Stimulated activated CD4-positive, alpha-beta T cell treated with anti-CD3 and anti-CD28 coated beads, Interleukin-4, amount 100 ng/mL, for 4 hours (primary cell): ENCODE results near the gene LMF2.
A peak's percentile ranks its signal among the peaks of the same experiment; 100 is the strongest.
"Not testable (repeated sequence)": the region's sequence is repeated elsewhere in the genome, so short reads cannot be mapped to it uniquely, and the experiment has no call there.

Experiments used
- DNase-seq, 2 experiments: peaks; one replicate each; pipeline ENCODE4 v3.0.0-alpha.2; 2020

Gene LMF2, protein sequence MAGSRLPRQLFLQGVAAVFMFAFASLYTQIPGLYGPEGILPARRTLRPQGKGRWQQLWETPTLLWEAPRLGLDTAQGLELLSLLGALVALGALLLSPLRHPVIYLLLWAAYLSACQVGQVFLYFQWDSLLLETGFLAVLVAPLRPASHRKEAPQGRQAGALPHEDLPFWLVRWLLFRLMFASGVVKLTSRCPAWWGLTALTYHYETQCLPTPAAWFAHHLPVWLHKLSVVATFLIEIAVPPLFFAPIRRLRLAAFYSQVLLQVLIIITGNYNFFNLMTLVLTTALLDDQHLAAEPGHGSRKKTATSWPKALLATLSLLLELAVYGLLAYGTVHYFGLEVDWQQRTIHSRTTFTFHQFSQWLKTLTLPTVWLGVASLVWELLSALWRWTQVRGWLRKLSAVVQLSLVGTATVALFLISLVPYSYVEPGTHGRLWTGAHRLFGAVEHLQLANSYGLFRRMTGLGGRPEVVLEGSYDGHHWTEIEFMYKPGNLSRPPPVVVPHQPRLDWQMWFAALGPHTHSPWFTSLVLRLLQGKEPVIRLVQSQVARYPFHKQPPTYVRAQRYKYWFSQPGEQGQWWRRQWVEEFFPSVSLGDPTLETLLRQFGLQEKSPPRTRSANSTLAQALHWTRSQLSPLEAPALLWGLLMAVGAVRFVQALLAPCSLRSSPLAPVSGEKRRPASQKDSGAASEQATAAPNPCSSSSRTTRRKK

DNA sequence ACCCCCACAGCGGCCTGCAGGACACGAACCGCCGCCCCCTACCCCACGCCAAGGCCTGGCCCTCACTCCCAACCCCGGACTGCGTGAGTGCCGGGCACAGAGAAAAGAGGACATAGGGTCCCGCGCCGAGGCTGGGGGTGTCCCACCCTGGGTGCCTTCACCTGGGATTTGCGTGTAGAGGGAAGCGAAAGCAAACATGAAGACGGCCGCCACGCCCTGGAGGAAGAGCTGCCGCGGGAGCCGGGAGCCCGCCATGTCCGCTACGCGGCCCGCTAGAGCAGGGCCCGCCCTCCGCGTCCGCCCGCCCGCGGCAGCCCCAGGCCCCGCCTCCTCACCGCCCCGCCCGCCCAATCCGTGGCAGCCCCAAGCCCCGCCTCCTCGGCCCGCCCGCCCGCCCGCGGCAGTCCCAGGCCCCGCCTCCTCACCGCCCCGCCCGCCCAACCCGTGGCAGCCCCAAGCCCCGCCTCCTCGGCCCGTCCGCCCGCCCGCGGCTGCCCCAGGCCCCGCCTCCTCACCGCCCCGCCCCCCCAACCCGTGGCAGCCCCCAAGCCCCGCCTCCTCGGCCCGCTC, at the start of gene LMF2:
LMF2 (minus strand) TSS at position 282 of the 570 bp plus-strand sequence; CDS start at position 255, 27 bp downstream.
- peak; percentile 92 to 98 for DNase-seq

DNA sequence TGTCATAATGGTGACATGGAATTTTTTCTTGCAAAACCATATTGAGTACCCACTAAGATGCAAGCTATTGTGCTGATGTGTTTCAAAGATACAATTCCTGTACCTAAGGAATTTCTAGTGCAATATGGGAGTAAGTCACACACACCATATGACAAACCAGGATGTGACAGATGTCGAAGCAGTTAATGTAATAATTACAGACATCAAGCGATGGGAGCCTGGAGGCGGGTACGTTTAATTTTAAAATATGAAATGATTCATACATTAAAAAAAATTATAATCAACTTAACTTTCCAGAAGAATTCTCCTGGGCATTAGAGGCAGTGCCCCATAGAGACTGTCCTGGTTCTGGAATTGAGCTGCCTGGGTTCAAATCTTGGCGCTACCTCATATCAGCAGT, 49.2 kb upstream of the LMF2 start:
- no peak for DNase-seq

- DNase-seq: no peak
These were observed 45.8 kb upstream of the LMF2 start for GRCh38 chr22:50553310-50553709.

- DNase-seq: no peak
These were observed 43.8 kb upstream of the LMF2 start for GRCh38 chr22:50551160-50551752.

- DNase-seq: no peak
These were observed 42.9 kb upstream of the LMF2 start for GRCh38 chr22:50550395-50550794.

GRCh38 chr22:50548921-50549790, 41.7 kb upstream of the LMF2 start:
- DNase-seq: no peak

- peak; percentile 50 to 63 for DNase-seq
These were observed 40.8 kb upstream of the LMF2 start for GRCh38 chr22:50548040-50548920.

- no peak for DNase-seq
These were observed 39.9 kb upstream of the LMF2 start for GRCh38 chr22:50547263-50547985.

DNA sequence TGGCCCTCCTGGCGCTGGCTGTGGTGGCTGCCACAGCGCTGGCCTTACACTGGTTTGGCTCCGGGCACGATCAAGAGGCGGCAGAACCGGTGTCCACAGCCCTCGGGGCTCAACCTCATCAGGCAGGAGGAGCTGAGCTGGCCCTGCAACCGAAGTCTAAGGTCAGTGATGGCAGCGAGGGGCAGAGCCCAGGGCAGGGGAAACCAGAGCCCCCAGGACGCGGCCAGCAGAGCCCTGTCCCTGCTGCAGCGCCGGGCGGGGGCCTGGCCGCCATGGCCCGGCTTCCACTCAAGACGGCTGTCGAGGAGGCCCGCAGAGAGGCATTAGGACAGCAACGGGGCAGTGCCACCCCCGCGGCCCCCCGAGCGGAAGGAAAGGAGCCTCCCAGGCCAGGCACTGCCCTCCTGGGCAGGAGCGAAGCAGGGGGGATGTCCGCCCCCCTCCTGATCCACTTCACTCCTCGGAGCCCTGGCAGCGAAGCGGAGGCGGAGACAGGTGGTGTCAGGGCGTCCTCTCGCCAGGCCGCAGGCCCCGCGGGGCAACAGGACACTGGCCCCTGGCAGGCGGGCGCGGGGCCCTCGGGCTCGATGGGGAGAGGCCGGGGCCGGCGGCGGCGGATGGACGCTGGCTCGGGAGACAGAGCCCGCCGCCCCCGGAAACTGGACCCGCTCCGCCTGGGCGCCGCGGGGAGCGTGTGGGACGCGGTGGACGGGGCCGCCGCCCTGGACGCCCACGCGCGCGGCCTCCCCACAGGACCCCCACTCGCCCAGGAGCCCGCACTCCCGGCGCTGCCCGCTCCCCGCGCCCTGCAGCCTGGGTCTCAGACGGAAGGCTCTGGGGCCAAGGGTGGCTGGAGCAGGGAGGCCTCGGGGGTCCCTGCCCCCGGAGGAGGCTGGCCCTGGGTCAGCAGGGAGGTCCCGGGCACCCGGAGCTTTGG, 39.1 kb upstream of the LMF2 start:
- DNase-seq: no peak

DNA sequence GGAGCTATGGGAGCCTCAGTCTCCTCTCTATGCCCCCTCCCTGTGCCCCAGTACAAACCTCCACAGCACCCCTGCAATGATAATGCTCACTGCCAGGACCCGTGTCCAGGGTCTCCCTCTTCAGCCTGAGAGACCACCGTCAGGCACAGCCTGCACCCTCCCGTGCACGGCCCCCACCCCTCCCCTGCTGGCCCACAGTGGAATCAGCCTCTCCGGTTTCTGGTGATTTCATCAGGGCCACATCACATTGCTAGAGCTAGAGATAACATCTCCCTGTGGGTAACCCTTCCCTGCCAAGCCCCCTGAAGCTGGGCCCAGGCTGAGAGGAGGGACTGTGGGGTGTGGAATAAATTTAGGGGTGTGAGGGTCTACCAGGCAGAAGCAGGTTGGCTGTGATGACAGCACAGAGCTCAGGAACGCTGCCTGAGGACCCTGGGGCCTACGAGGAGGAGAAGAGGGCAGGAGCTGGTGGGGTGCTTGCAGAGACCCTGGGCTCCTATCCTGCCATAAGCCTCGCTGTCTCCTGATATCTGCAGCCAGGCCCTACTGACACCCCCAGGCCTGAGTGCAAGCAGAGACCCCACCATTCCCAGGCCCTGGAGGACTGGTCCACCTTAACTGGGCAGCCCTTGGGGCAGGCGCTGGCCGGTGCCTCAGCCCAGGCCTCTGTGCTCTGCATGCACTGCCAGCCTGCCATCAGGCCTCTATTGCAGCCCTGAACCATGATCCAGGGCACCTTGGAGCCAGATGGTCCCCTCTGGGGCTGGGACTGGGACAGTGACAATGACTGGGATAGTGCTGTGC, 38.2 kb upstream of the LMF2 start, which contains the start of gene KLHDC7B:
KLHDC7B (plus strand) TSS at position 378 of the 804 bp plus-strand sequence; CDS start at position 723, 345 bp downstream.
- no peak for DNase-seq

DNA sequence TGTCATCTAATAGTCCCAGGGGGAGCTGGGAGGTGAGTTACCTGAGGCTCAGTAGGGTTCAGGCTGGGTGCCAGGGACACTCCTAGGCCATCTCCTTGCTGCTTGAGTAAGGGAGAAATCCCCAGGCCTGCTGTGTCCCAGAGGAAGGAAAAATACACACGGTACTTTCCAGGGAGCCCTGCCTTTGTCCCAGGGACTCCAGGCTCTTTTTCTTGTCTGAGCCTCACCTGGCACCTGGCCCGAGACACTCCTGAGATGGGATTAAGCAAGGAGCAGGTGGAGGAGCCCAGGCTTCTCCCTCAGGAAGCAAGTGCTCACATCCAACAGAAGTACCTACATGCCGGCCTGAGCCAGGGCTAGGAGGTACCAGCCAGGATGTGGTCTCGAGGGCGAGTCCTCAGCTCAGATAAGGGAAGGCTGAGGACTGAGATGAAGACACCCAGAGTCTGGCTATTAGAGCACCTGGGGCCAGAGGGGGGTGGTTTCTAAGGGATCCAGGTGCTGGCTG, 37.3 kb upstream of the LMF2 start:
- no peak for DNase-seq

DNA sequence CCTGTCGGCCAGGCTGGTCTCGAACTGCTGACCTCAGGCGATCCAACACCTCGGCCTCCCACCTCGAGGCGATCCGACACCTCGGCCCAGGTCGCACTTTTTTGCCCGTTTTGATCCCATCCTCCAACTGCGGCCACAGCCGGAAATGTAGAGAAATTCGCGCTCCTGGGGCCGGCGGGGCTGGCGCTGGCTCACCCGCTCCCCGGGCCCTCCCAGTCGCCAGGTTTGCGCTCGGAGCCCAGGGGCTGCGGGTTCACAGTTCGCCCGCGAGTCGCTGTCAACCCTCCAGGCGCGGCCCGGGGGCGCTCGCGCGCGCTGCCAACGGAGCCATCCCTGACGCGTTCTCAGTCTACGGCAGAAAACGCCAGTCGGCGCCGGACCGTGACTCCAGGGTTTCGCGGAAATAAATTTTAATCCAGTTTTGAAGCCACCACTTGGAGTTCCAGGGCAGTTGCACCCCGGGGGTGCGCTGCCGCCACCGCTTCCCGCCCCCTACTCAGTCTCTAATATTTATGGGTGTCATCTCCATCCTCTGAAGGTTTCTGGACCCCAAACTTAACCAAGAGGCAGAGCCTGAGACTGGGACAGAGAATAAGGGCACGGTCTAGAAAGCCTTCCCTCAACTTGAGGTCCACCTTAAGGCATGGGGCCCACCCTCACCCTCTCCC, 36.7 kb upstream of the LMF2 start:
- DNase-seq: peak; percentile 84

DNA sequence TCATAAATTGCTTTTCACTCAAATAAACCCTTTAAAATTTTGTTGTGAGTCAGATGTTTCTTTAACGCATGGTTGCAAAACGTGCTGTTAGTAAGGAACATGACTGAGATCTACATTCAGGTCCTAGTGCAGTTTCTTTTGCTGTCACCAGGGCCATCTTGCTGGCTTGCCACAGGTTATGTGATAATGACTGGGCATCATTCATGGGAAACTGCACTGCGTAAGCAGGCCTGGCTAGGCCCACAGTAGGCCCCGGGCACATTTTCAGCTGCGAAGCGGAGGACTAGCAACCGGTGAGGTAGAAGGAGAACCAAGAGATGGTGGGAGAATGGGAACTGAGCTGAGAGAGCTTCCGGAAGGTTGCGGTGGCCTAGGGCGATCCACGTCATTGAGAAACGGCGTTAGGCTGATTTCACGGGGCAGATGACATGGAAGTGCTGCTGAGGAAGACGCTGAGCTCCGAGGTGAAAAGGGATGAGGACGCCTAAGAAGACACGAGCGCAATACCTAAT, 35.0 kb upstream of the LMF2 start:
- DNase-seq: no peak

- not testable (repeated sequence) for DNase-seq
These were observed 34.1 kb upstream of the LMF2 start for GRCh38 chr22:50541667-50542026.

DNA sequence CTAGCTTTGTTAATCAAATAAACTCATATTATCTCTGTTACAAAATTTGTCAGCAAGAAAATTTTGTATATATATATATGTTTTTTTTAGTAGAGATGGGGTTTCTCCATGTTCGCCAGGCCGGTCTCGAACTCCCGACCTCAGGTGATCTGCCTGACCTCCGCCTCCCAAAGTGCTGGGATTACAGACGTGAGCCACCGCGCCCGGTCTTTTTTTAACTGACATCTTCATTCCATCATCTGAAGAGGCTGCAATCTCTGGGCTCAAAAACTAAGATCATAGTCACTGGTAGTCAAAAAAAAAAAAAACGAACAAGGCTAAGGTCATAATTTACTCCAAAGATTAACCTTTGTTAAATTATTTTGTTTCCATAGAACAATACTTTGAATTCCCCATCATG, 32.9 kb upstream of the LMF2 start:
- no peak for DNase-seq

DNA sequence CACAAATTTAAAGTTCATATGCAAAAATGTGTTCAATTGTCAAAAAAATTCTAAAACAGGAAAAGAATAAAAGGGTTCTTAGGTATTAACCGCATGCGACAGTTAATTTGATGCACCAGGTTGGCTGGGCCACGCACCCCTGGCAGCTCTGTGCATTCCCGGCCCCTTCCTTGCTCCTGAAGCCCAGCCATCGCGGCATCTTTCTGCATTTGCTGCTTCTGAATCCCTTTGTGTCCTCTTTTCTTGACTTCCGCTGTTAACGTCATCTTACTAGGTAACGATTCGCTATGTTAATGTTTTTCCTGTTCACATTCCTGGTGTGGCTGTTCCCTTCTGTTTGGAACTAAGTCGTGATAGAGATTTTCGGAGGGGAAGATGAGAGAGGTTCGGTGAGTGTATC, 30.3 kb upstream of the LMF2 start:
- no peak for DNase-seq

DNA sequence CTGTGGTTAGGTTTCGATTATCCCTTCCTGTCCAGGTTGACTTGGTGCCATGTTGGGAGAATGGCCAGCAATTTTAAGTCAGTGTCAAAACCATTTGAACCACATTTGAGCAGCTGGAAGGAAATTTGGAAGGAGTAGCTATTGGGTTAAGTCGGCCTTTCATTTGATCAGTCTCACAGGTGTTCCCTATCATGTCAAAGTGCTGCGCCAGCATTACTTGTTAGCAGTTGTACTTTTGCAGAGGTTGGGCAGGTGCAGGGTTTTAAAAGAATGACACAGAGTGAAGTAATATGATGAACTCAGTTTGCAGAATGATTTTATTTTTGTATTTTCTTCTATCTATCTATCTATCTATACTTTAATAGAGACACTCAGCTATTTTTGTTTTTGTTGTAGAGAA, 28.7 kb upstream of the LMF2 start:
- no peak for DNase-seq

- DNase-seq: no peak
These were observed 27.6 kb upstream of the LMF2 start for GRCh38 chr22:50535113-50535512.
